OCI-LY7 (cell line): ENCODE results near the gene KRTAP5-8. TPM values are rescaled to one million over a fixed set of nuclear protein-coding genes. Genes with fewer than 3 reads are reported as not detected.
"Not testable (repeated sequence)": the region's sequence is repeated elsewhere in the genome, so short reads cannot be mapped to it uniquely, and the experiment has no call there.

Experiments used
- BruUV-seq: library from RNA; stranded (reverse); fragments of 400-500 nt; replicated peaks from 2 replicates; lab custom pipeline; 2021; lab: Mats Ljungman, UMichigan
- CTCF ChIA-PET: fragments of 300-600 bp; sonication (Branson Sonifier 250); formaldehyde crosslinking; loops from one replicate; lab custom pipeline; 2022; ENCODE audit warnings: antibody characterized with exemption; ENCODE audit not compliant: unreplicated experiment; lab: Charles Lee
- POLR2A ChIA-PET: fragments of 300-600 bp; sonication (Branson Sonifier 250); formaldehyde crosslinking; loops from one replicate; lab custom pipeline; 2022; ENCODE audit warnings: antibody characterized with exemption; lab: Charles Lee
- DNase-seq: peaks from one replicate; pipeline ENCODE4 v3.0.0-alpha.2; 2015; ENCODE audit warnings: low spot score
- H2AFZ ChIP-seq: fragments of 200-600 bp; sonication (generic), shearing (Covaris generic); 2 replicates; pipeline ENCODE4 v1.6.1; 2014; ENCODE audit warnings: mild to moderate bottlenecking, antibody characterized with exemption, low read length, moderate library complexity
- H3K27ac ChIP-seq: fragments of 200-600 bp; sonication (generic); 2 replicates; pipeline ENCODE4 v1.5.1; 2014; ENCODE audit warnings: mixed run types, low read depth, mild to moderate bottlenecking, moderate library complexity, low read length, inconsistent platforms; ENCODE audit not compliant: poor library complexity, severe bottlenecking
- H3K36me3 ChIP-seq: fragments of 200-600 bp; sonication (generic); 2 replicates; pipeline ENCODE4 v1.6.1; 2014; ENCODE audit warnings: mild to moderate bottlenecking, antibody characterized with exemption, low read length, moderate library complexity, mixed read lengths; ENCODE audit not compliant: insufficient read depth
- H3K4me1 ChIP-seq: fragments of 200-600 bp; sonication (generic); 2 replicates; pipeline ENCODE4 v1.5.1; 2014; ENCODE audit warnings: mild to moderate bottlenecking, low read length; ENCODE audit not compliant: insufficient read depth, poor library complexity, severe bottlenecking
- H3K4me2 ChIP-seq: fragments of 200-600 bp; sonication (generic); 2 replicates; pipeline ENCODE4 v1.6.1; 2014; ENCODE audit warnings: mild to moderate bottlenecking, low read length
- H3K4me3 ChIP-seq: fragments of 200-600 bp; sonication (generic); 2 replicates; pipeline ENCODE4 v1.5.1; 2014; ENCODE audit warnings: mild to moderate bottlenecking, low read depth, low read length; ENCODE audit not compliant: poor library complexity, severe bottlenecking
- H3K79me2 ChIP-seq: fragments of 200-600 bp; sonication (generic); 2 replicates; pipeline ENCODE4 v1.6.1; 2016; ENCODE audit warnings: low read depth, mild to moderate bottlenecking, low read length, moderate library complexity, mixed read lengths; ENCODE audit not compliant: insufficient read depth
- H3K9me2 ChIP-seq: fragments of 200-600 bp; sonication (generic); 2 replicates; pipeline ENCODE4 v1.6.1; 2016; ENCODE audit warnings: mild to moderate bottlenecking, low read length, mixed read lengths; ENCODE audit not compliant: insufficient read depth
- H3K9me3 ChIP-seq: fragments of 200-600 bp; sonication (generic); 2 replicates; pipeline ENCODE4 v1.6.1; 2014; ENCODE audit warnings: mild to moderate bottlenecking, mixed run types, low read length, mixed read lengths
- H4K20me1 ChIP-seq: fragments of 200-600 bp; sonication (generic); 2 replicates; pipeline ENCODE4 v1.6.1; 2014; ENCODE audit warnings: mild to moderate bottlenecking, antibody characterized with exemption, low read length, moderate library complexity, mixed read lengths; ENCODE audit not compliant: insufficient read depth
- CTCF ChIP-seq: fragments of 200-600 bp; sonication (generic); conservative IDR thresholded peaks from 2 replicates; pipeline ENCODE4 v1.5.1; 2014; ENCODE audit warnings: mild to moderate bottlenecking, antibody characterized with exemption, low read length, moderate library complexity, mixed read lengths
- EZH2phosphoT487 ChIP-seq: fragments of 200-600 bp; sonication (generic); IDR thresholded peaks from 2 replicates; pipeline ENCODE4 v1.6.1; 2018; ENCODE audit warnings: low read depth, borderline replicate concordance, mild to moderate bottlenecking, mixed run types, antibody characterized with exemption, low read length, moderate library complexity, mixed read lengths
- intact Hi-C: fragments of 100-400 bp; cut with micrococcal nuclease; formaldehyde crosslinking; loops from one replicate; pipeline ENCODE4 v1.10.0; 2022; ENCODE audit not compliant: unreplicated experiment
- total RNA-seq, 2 experiments: library from RNA; depleted of rRNA in 1 of 2; stranded (reverse); fragments of >200 nt in 1 of 2; shearing (Covaris generic) in 1 of 2; gene quantifications; 2 replicates each; pipeline ENCODE4 v1.2.3, GENCODE V29; 2014 to 2022

The KRTAP5-8 gene
- total RNA-seq, 2 experiments from 2014 or later = not detected

GRCh38 chr11:71519546-71519945 is 18.3 kb upstream of the KRTAP5-8 start:
- no peaks in the 10 kb centered on the region for H3K79me2 ChIP-seq
- CTCF ChIA-PET = no interaction called here
- no peaks in the 10 kb centered on the region for H4K20me1 ChIP-seq
- no peak overlapping the region for H3K27ac ChIP-seq
- intact Hi-C loops = no loop called here
- H3K4me1 ChIP-seq = no peaks in the 10 kb centered on the region
- H3K4me3 ChIP-seq = no peak overlapping the region
- no peaks in the 10 kb centered on the region for H3K9me2 ChIP-seq
- POLR2A ChIA-PET = no interaction called here
- no peak overlapping the region for H3K4me2 ChIP-seq
- no peaks in the 10 kb centered on the region for H3K36me3 ChIP-seq
- no TSS peak for BruUV-seq
- no peaks in the 10 kb centered on the region for H3K9me3 ChIP-seq
- no peak overlapping the region for H2AFZ ChIP-seq
- TF ChIP-seq EZH2phosphoT487 = no peak
- no peak for TF ChIP-seq CTCF
- no peak for DNase-seq

GRCh38 chr11:71525188-71525937 is 12.5 kb upstream of the KRTAP5-8 start:
- H3K4me1 ChIP-seq = no peaks in the 10 kb centered on the region
- ChIA-PET POLR2A (no interaction called here), CTCF (no interaction called here)
- no peak overlapping the region for H3K4me3 ChIP-seq
- no peak overlapping the region for H3K4me2 ChIP-seq
- H3K9me2 ChIP-seq = no peaks in the 10 kb centered on the region
- no peak for DNase-seq
- H3K27ac ChIP-seq = no peak overlapping the region
- no TSS peak for BruUV-seq
- intact Hi-C loops = no loop called here
- no peak overlapping the region for H2AFZ ChIP-seq
- no peak for TF ChIP-seq EZH2phosphoT487
- TF ChIP-seq CTCF = no peak
- no peaks in the 10 kb centered on the region for H3K79me2 ChIP-seq
- no peaks in the 10 kb centered on the region for H4K20me1 ChIP-seq
- H3K36me3 ChIP-seq = no peaks in the 10 kb centered on the region
- no peaks in the 10 kb centered on the region for H3K9me3 ChIP-seq

- ChIA-PET POLR2A (no interaction called here), CTCF (no interaction called here)
- no peak overlapping the region for H2AFZ ChIP-seq
- no peak overlapping the region for H3K4me3 ChIP-seq
- no peaks in the 10 kb centered on the region for H3K36me3 ChIP-seq
- TF ChIP-seq CTCF = no peak
- TF ChIP-seq EZH2phosphoT487 = no peak
- BruUV-seq = no TSS peak
- no peaks in the 10 kb centered on the region for H3K4me1 ChIP-seq
- H3K9me3 ChIP-seq = no peaks in the 10 kb centered on the region
- no peak overlapping the region for H3K27ac ChIP-seq
- no peak for DNase-seq
- no peaks in the 10 kb centered on the region for H4K20me1 ChIP-seq
- no peaks in the 10 kb centered on the region for H3K9me2 ChIP-seq
- intact Hi-C loops = no loop called here
- no peak overlapping the region for H3K4me2 ChIP-seq
- no peaks in the 10 kb centered on the region for H3K79me2 ChIP-seq
Measured at GRCh38 chr11:71525938-71526495, 11.8 kb upstream of the KRTAP5-8 start.

GRCh38 chr11:71526796-71527575 is 10.8 kb upstream of the KRTAP5-8 start, which contains the start of gene KRTAP5-7:
Gene KRTAP5-7, plus strand, starts transcription at chr11:71527267. Its CDS starts 34 bp downstream, at chr11:71527301.
- H3K9me2 ChIP-seq, H3K4me3 ChIP-seq, H3K79me2 ChIP-seq, H4K20me1 ChIP-seq, DNase-seq, H2AFZ ChIP-seq, CTCF ChIA-PET, H3K4me2 ChIP-seq, BruUV-seq, POLR2A ChIA-PET, H3K27ac ChIP-seq, intact Hi-C loops, H3K9me3 ChIP-seq, H3K4me1 ChIP-seq, H3K36me3 ChIP-seq: not testable (repeated sequence)
